GM21619 (cell line): Measurements from ENCODE around the gene CCRL2.

Source experiments
- ATAC-seq: cut with Tn5 transposase; IDR thresholded peaks from one replicate; pipeline ENCODE4 v1.9.1; 2021; ENCODE audit not compliant: unreplicated experiment

CCRL2 gene

GRCh38 chr3:46406788-46407611 lies at the start of gene CCRL2, which contains the start of gene CCR5AS:
TSS of gene CCRL2 (plus strand) at chr3:46407259. CDS start at chr3:46408080, 821 bp downstream.
TSS of gene CCR5AS (minus strand) at chr3:46407066.
- ATAC-seq, result no peak

- ATAC-seq, result no peak
Observed at GRCh38 chr3:46358466-46358865, 48.6 kb upstream of the CCRL2 start.

- no peak for ATAC-seq
Observed at GRCh38 chr3:46359733-46360493, 47.1 kb upstream of the CCRL2 start.

GRCh38 chr3:46360907-46361306 lies 46.2 kb upstream of the CCRL2 start:
- no peak for ATAC-seq

- no peak for ATAC-seq
Observed at GRCh38 chr3:46361408-46362283, 45.4 kb upstream of the CCRL2 start.

GRCh38 chr3:46365041-46365440 lies 42.0 kb upstream of the CCRL2 start:
- no peak for ATAC-seq

- ATAC-seq, result no peak
Observed at GRCh38 chr3:46365737-46366524, 41.1 kb upstream of the CCRL2 start.

GRCh38 chr3:46367811-46368210 lies 39.2 kb upstream of the CCRL2 start:
- ATAC-seq, result no peak

GRCh38 chr3:46368569-46368968 lies 38.5 kb upstream of the CCRL2 start:
- no peak for ATAC-seq

GRCh38 chr3:46369151-46369550 lies 37.9 kb upstream of the CCRL2 start:
- ATAC-seq, result no peak

- no peak for ATAC-seq
Observed at GRCh38 chr3:46369675-46370132, 37.4 kb upstream of the CCRL2 start.

- no peak for ATAC-seq
Observed at GRCh38 chr3:46370839-46371518, 36.1 kb upstream of the CCRL2 start, which contains the start of gene CCR5. TSS of gene CCR5 (plus strand) at chr3:46370946. CDS start at chr3:46372903, 1,957 bp downstream.

GRCh38 chr3:46371519-46372340 lies 35.3 kb upstream of the CCRL2 start:
- ATAC-seq, result no peak

- no peak for ATAC-seq
Observed at GRCh38 chr3:46372492-46373359, 34.3 kb upstream of the CCRL2 start.

- no peak for ATAC-seq
Observed at GRCh38 chr3:46374755-46375154, 32.3 kb upstream of the CCRL2 start.

- no peak for ATAC-seq
Observed at GRCh38 chr3:46375218-46375617, 31.8 kb upstream of the CCRL2 start.

- no peak for ATAC-seq
Observed at GRCh38 chr3:46375814-46376213, 31.2 kb upstream of the CCRL2 start.
